C1 segment of cervical spinal cord (tissue), 14 donors: ENCODE data around the gene PDE1A.

ENCODE experiments used
- DNase-seq, 14 donors: peaks; one replicate each; lab custom pipeline; 2025; lab: John Stamatoyannopoulos, UW

Gene PDE1A

DNA sequence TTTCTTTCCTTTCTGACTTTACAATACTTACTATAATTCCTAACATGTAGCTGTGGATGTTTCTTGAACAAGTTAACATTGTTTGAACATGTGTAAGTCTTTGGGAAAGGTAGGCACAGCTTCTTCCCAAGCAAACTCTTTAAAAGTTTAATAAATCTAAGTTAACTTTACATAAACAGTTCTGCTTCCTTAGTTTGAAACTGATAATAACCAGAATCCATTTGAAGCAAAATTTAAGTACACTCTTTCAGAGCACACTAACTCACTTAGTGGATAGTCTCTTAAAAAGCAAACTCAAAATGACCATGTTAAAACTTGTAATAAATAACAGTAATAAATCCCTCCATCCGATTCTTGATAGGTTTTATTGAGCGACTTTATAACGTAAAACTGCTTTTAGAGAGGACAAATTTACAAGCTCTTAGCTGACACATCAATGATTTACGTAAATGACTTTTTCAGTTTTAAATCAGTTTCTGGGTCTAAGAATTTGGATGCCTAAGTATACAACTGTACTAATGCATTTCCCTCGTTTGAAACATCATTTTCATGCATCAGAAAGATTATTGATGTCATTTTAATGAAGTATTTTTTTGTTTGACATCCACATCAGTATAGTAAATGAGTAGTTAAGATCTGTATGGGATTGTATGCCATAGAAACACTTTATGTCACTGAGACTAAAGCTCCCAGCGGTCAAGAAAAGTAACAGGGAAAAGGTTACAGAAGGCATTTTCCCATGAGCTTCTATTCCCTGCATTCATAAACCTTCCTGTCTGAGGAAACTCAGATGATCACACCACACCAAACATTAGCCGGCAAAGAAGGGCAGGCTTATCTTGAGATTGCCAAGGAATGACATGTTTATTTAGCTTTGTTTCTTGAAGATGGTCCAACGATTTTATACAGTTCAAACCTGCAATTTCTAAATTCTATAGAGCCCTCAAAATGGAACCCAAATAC, 67.5 kb downstream of the PDE1A start:
- DNase-seq, result no peak

DNA sequence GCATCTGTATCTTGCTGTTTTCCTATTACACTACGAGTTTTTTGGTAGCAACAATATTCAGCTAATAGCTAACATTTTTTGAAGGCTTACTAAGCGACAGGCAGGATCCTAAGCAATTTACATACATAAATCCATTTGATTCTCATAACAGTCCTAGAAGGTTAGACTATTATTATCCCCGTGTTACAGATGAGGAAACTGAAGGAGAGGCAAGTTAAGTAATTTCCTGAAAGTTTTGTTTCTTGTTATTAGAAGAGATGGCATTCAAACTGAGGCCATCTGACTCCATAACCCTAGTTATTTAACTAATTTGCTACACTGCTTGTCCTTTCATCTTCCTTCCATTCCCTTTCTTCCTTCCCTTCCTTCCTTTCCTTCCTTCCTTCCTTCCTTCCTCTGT, 68.2 kb downstream of the PDE1A start:
- DNase-seq, result no peak

DNA sequence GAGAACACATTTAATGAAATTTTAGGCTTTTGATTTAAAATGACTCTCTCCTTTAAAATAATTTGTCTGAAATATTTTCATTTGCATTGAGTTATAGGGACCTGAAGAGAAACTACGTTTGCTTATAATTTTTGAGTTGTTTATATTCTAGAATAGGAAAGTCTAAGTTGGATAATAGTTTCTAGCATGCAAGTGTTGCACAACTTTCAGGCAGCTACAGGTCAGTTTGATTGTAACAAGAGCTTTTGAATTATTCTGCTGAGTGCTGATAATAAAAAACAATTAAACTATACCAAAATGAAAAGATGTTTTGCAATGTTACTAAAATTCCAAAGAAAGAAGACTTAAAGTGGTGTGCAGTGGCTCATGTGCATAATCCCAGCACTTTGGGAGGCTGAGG, 71.0 kb downstream of the PDE1A start:
- DNase-seq, result no peak

DNA sequence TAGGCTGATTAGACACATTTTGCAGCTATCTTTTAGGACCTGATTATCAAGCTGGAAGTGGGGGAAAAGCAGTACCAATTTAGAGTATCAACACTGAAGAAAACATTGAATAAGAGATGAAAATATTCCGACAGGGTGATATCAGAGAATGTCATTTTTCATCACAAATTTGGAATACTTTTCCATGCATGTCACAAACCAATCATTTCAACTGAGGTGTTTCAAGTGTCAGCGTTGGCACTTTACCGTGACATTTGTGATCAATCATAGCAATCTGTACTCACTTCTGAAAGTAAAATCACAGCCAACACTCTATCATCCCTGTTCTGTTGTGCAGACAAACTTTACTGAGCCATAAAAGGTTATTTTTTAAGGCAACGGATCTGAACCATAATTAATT, 75.4 kb downstream of the PDE1A start:
- DNase-seq, result no peak

DNA sequence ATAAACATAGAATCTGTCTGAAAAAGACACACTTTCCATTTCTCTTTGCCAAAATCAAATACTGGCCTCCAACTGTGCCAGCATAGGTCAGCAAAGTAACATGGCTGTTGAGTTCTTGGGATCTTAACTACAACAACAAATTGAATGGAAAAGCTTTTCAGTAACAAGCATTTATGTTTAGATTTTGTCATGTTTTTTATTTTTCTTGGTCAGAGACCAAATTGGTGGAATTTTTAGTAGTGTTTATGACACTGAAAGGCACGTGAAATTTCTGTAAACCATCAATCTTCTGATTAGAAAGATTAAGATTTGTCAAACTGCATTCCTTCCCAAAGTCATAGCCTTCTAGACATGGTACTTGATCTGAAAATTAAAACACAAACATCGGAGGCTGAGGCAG, 77.6 kb downstream of the PDE1A start:
- DNase-seq, result no peak

DNA sequence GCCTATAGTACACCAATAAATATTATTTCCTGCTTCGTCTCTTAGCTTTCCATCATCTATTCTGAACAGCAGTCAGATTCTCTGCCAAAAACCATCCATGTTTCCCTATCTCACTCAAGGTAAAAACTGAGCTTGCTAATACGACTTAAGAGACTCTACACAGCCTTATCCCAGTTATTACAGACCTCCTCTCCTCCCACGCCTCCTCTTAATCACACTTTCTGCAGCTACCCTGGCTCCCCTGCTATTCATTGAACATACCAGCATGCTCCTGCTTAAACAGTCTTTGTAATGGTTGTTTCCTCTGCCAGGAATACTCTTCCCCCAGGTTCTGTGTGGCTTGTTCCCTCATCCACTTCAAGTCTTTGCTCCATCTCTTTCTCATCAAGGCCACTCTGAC, 81.5 kb downstream of the PDE1A start:
- DNase-seq, result no peak

DNA sequence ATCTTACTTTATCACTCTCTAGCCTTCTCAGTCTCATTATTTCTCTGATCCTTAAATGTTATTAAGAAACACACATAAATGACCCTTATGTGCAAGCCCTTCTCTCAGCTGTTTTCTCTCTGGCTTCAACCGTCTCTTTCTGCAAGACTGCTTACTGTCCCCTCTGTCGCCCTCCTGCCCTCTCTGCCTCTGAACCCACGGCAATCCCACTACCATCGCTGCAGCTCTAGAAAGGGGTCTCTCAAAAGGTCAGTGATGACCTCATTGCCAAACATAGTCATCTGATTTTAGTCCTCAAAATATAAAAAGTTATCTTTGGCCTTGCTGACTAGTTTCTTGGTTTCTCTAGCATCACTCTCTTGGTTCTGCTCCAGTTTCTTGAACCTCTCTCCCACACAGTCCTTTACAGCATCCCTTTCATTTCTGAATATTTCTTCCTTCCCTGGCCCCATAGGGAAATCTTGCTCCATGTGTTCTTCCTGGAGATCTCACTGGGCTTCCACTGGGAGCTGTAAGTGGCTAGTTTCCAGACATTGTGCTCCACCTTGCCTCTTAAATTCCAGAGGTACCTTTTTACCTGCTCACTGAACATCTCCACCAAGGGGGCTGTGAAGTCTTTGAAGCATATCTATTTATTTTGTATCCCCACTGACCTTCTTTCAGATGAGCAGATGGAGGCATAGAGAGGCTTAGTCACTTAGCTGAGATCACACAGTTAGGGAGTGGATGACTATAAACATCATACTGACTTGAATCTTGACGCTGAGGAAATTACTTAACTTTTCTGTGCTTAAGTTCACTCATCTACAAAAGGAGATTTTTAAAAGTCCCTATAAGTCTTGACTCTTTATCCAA, 96.2 kb downstream of the PDE1A start:
- DNase-seq, result no peak

DNA sequence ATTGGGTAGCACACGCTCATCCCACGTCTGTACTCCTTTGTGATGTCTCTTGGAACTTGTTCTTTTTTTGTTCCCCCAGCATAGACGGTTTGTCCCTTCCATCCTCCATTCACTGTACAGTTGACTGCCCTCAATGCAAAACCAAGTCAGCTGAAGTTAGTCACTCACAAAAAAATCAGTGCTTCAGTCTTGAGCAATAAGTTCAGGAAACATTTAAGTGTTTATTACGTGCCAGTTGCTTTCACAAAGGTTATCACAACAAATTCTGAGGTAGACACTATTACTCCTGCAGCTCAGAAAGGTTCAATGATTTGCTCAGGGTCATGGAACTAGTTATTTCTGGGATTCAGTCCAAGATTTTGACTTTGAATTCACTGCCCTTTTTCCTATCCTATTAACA, 102.2 kb downstream of the PDE1A start:
- DNase-seq, result no peak

DNA sequence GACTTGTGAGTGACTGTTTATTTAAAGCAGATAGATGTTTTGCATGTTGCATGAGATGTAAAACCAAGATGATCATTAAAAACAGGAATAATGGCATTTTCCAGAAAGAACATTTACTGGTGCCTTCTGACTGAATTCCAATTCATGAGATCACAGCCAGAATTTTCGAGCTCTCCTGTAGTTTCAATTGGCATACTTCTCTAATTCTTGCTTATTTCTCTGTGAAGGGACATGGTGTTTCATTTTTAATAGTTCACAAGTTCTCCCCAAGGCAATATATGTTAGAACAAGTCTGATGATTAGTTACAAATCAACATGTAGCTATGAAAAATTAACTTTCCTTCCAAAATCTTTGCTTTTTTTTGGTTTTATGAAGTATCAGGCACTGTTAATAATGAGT, 105.7 kb downstream of the PDE1A start:
- peak in 1 of 14 donors; percentile 29 for DNase-seq

DNA sequence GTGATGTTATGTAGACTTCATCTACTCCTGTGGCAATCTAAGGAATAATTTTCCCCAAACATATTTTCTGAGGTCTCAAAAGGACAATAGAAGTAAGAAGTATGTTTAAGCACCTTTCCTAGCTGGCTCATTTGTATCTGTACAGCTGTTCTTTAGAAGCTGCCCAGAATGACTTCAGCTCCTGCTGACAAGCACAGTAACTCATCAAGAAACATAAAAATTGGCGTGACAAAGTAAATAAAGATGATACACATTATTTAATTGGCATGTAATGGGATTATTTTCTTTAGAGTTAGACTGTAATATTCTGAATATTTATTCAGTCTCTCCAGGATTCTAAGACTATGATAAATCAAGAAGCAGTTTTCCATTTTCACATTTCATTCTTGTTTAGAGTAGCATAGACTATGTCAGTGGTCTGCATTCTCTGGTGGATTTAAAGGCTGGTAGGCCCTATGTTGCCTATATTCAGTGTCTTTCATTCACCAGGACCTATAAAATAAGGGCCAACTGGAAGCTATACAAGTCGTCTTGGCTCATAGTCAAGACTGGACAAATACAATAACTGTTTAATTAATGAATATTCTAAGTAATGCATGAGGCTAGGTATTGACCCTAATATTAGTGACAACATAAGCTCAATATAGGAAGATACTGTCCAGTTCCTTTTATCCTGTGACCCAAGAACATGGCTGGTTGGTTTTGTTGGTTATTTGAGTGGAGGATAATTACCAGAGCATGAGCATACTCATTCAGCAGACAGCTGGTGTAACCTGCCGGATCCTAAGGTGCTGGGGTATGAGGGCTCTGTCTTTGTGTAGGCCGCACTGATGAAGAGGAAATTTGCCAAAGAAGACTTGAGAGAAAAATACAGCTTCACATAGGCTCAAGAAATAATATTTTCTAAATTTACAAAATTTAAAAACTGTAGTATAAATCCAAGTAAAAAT, 107.0 kb downstream of the PDE1A start:
- DNase-seq, result peak in 1 of 14 donors; percentile 51

DNA sequence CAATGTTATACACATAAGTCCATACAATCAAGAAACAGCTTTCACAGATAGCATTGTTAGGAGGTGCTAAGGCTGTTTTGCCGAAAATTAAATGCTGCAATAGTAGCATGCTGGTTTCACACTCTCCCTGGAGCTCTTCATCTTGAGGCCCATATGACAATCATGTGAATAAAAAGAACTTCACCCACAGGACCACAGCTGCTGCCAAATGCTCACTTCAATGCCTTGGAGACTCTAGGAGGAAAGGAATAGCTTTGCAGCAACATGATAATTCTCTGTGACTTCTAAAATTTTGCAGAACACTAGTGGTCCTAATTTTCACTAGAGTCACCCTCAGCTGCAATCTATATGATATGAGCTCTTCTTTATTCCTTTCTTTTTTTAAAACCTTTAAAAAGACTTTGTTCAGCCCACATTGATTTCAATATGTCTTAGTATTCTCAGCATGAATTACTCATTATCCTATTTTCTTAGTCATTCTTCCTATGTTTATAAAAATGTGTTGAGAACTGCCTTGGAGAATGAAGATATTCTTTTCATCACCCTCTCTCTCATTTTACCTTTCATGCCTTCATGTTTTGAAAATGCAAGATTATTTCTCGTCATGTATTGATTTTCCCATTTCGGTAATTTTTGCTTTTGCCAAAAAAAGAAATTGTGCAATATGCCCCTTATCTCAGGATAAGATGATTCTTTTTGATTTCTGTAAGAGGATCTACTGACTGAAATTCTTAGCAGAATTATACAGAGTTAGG, 108.2 kb downstream of the PDE1A start:
- DNase-seq, result peak in 1 of 14 donors; percentile 18

DNA sequence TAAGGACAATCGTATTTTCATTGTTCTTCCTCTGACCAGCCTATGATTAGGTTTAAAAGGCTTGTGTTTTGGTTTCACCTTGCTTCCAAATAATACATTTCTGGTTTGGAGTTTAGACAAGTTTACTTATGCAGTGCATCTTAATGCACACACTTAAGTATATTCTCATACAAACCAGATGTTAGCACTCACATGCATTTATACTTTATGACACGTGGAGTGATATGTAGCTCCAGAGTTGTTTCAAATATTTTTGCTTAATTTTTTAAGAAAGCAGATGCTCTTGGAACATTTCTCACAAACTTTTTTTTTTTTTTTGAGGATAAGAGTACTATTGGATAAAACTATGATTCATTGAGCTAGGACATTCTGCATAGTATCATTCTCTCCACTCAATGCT, 109.9 kb downstream of the PDE1A start:
- no peak for DNase-seq

DNA sequence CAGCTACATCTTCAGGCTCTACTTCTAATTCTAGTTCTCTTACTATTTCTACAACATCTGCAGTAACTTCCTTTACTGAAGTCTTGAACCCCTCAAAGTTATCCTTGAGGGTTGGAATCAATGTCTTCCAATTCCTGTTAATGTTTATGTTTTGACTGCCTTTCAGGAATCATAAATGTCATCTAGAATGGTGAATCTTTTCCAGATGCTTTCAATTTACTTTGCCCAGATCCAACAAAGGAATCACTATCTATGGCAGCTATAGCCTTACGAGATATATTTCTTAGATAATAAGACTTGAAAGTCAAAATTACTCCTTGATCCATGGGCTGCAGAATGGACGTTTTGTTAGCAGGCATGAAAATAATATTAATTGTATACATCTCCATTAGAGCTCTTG, 123.9 kb downstream of the PDE1A start:
- DNase-seq, result no peak

DNA sequence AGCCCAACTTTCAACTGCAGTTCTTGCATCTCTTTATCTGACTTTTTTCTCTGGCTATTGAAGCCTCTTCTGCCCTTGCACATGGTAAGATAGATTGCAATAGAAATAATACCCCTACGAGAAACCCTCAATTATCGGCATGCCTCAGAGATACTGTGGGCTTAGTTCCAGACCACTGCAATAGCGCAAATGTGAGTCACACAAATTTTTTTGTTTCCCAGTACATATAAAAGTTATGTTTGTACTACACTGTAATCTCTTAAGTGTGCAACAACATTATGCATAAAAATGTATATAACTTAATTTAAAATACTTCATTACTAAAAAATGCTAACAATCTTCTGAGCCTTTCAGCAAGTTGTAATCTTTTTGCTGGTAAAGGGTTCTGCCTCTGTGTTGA, 124.7 kb downstream of the PDE1A start:
- DNase-seq, result no peak

DNA sequence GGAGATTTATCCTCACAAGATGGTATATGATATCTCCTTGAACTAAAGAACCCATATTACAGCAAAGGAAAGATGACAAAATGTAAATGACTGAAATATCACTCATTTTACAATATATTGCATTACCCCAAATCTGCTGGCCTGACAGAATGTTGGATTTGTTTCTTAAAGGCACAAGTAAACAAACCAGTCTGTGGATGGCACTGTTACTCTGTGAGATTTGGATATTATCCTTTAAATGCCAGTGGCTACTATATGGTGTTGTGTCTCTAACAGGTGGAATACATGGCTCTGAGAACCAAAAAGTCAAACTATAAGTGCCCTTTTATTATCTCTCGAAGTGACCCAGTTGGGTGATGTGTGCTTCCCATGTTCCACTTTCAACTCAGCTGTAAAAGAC, 125.7 kb downstream of the PDE1A start:
- no peak for DNase-seq

DNA sequence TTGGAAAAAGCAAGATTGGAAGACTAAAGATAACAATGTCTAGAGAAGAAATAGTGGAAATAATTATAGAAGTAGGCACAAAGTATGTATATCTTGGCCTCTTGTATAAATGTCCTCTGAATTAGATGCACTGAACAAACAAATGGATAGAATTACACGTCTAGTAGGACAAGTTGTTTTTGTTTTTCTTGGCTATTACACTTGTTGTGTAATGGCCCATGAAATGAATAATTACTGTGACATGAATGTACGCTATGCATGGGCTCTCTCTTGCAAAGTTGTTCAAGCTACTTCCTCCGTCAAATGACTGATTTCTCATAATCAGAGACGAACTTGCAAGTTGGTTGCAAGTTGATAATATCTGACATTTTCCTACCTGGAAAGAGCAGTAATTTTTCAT, 126.2 kb downstream of the PDE1A start:
- no peak for DNase-seq

DNA sequence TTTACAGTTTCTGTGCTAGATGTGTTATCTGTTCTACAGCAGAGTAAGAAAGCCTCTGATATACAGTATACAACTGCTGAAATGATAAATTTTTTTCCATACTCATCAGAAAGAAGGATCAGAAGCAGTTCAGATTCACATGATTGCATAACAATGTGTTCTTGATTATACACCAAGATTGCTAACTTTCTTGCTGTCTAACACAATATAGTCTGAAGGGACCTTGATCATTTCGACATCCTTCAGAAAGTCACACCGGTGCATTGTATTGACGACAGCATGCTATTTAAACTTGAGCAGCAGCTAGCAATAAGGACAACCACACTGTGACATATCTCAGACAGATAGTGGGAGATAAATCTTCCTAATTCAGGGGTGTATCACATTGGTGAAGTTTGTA, 127.2 kb downstream of the PDE1A start:
- DNase-seq, result no peak

DNA sequence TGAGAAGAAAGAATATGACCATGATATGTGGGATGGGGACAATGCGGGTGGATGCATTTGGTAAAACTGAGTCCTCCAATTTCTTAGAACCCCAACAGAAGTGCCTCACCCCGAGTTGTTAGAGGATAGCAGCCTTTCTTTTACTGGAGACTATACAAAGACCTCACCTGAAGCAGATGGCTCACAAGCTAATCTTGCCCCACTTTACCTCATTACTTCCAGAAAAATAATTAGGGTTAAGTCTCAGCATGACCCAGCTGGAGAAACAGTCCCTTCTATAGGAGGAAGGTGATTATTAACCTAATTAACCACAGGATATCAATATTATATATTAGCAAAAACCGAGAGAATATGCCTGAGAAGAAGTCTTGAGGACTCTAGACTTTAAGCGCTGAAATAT, 128.4 kb downstream of the PDE1A start:
- DNase-seq, result peak in 1 of 14 donors; percentile 18

DNA sequence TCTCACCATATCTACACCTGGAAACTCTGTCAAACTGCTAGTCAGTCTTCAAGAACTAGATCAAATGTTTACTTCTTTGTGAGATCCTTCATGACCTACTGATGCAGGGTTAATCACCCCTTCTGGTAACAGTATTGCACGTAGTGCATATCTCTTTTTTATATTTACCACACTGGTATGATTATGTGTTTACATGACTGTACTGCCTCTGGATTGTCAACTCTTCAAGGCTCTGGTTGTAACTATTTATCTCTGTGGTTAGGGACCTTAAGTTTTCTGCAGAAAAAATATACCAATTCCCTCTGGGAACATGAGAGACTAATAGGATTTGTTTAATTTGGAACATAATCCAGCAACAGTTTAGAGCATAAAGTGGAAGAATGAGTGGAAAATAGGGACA, 135.5 kb downstream of the PDE1A start:
- no peak for DNase-seq

DNA sequence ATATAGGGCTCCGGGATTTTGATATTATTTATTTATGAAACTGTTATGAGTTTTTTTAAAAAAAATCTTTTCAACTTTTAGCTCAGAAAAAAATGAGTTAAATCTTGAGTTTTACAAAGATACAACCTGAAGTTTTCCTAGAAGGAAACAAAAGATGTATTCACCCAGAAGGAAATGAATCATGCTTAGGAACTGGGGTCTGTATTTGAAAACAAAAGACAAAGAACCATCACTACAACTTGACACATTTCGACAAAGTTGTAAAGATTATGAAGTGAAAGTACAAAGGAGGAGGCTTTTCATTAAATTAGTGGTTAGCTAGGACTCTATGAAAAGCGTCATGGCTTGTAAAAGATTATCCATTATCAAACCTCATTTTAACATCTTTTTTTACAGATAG, 143.3 kb downstream of the PDE1A start:
- DNase-seq, result no peak

DNA sequence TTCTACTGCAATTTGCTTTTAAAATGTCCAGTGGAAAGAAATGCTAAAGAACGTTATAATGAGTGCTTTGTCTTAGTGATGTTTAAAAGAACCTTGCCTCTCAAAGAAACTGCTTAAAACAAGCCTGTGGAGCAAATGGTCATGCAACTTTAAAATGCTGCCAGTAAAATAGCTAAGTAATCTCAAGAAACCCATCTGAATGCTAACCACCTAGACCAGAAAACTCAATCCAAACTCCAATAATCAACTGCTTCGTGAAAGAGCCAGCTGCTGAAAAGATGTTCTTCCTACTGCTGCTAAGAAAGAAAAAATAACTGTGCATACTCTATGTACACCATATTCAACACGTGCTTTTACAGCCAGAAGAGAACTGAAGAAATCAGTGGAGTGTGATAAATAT, 145.6 kb downstream of the PDE1A start:
- DNase-seq, result no peak
